B cell (primary cell): Measurements from ENCODE around the gene PPFIA1.

Experiments used
- CTCF ChIP-seq: fragments of 200-600 bp; IDR thresholded peaks from one replicate; pipeline ENCODE4 v1.8.0; 2022; ENCODE audit warnings: antibody characterized with exemption, mild to moderate bottlenecking
- EZH2 ChIP-seq: IDR thresholded peaks from 2 replicates; pipeline ENCODE4 v1.6.1; 2012; ENCODE audit warnings: borderline replicate concordance, low read depth, mild to moderate bottlenecking, moderate library complexity, low read length; ENCODE audit not compliant: insufficient read depth, poor library complexity, severe bottlenecking

- TF ChIP-seq CTCF = no peak
- TF ChIP-seq EZH2 = no peak
Measured at GRCh38 chr11:70305501-70305900, 35.0 kb downstream of the PPFIA1 start.
